H1 (cell line): ENCODE data around the gene SORL1-AS1.

ENCODE experiments used
- CTCF ChIA-PET: fragments of 300-600 bp; sonication (Branson Sonifier 250); formaldehyde crosslinking; loops from one replicate; lab custom pipeline; 2021; ENCODE audit not compliant: partially characterized antibody; lab: Charles Lee
- POLR2A ChIA-PET: fragments of 300-600 bp; sonication (Branson Sonifier 250); formaldehyde crosslinking; loops from one replicate; lab custom pipeline; 2021; ENCODE audit warnings: inconsistent platforms; ENCODE audit not compliant: partially characterized antibody; lab: Charles Lee
- DNase-seq, 2 experiments: peaks; one replicate each; pipeline versions ENCODE4 v3.0.0 to v3.0.0-alpha.2; 2010 to 2022; ENCODE audit warnings: low spot score in 2 of 2, low read depth in 1 of 2, mixed read lengths in 1 of 2
- FAIRE-seq: peaks from 2 replicates; lab custom pipeline; 2011; peaks lifted over from hg19 to GRCh38; lab: Jason Lieb, UNC
- H2AFZ ChIP-seq: 2 replicates; pipeline ENCODE4 v1.8.1; 2012; ENCODE audit warnings: low read length, inconsistent platforms
- H2AK5ac ChIP-seq: 2 replicates; pipeline ENCODE4 v1.6.1; 2013; ENCODE audit warnings: low read depth, low read length
- H2BK120ac ChIP-seq: replicated peaks from 2 replicates; pipeline ENCODE3; 2013; ENCODE audit warnings: low read depth, low read length, inconsistent platforms
- H2BK12ac ChIP-seq: 2 replicates; pipeline ENCODE4 v1.6.1; 2013; ENCODE audit warnings: low read depth, low read length
- H2BK15ac ChIP-seq: 2 replicates; pipeline ENCODE4 v1.6.1; 2013; ENCODE audit warnings: low read length
- H2BK20ac ChIP-seq: 2 replicates; pipeline ENCODE4 v1.6.1; 2013; ENCODE audit warnings: low read length
- H2BK5ac ChIP-seq: 2 replicates; pipeline ENCODE4 v1.6.1; 2013; ENCODE audit warnings: low read depth, low read length
- H3K14ac ChIP-seq: 2 replicates; pipeline ENCODE4 v1.6.1; 2013; ENCODE audit warnings: inconsistent platforms; ENCODE audit not compliant: insufficient read length
- H3K18ac ChIP-seq: 2 replicates; pipeline ENCODE4 v1.6.1; 2013; ENCODE audit warnings: low read length; ENCODE audit errors: extremely low read depth
- H3K23ac ChIP-seq: 2 replicates; pipeline ENCODE4 v1.6.1; 2013; ENCODE audit warnings: inconsistent platforms; ENCODE audit not compliant: insufficient read length
- H3K23me2 ChIP-seq: 2 replicates; pipeline ENCODE4 v1.6.1; 2013; ENCODE audit warnings: low read depth, low read length
- H3K27ac ChIP-seq: 2 replicates; pipeline ENCODE4 v1.6.1; 2011; ENCODE audit warnings: low read depth, low read length, inconsistent platforms
- H3K27me3 ChIP-seq, 4 experiments: replicated peaks in 1 of 4; 1 replicate in 1 of 4; 2 replicates in 3 of 4; pipeline versions ENCODE4 v1.6.1 to v1.8.1; 2011 to 2013; ENCODE audit warnings: low read length in 3 of 4, mild to moderate bottlenecking in 3 of 4, inconsistent platforms in 2 of 4, mixed read lengths in 2 of 4, moderate library complexity in 1 of 4; ENCODE audit not compliant: control insufficient read depth in 3 of 4, insufficient read depth in 3 of 4; ENCODE audit errors: extremely low read depth in 1 of 4
- H3K36me3 ChIP-seq, 4 experiments: 2 replicates each; pipeline versions ENCODE4 v1.6.1 to v1.8.1; 2011 to 2013; ENCODE audit warnings: mild to moderate bottlenecking in 4 of 4, low read length in 3 of 4, moderate library complexity in 2 of 4, control low read depth in 1 of 4, inconsistent platforms in 1 of 4; ENCODE audit not compliant: insufficient read depth in 4 of 4, control insufficient read depth in 2 of 4
- H3K4ac ChIP-seq: replicated peaks from 2 replicates; pipeline ENCODE3; 2013; ENCODE audit warnings: low read length, low read depth, mixed read lengths, inconsistent platforms; ENCODE audit not compliant: insufficient read length
- H3K4me1 ChIP-seq, 4 experiments: replicated peaks in 1 of 4; 1 replicate in 1 of 4; 2 replicates in 3 of 4; pipeline versions ENCODE4 v1.6.1 to v1.8.1; 2011 to 2013; ENCODE audit warnings: low read length in 3 of 4, inconsistent platforms in 2 of 4, mixed read lengths in 1 of 4; ENCODE audit not compliant: insufficient read depth in 4 of 4, control insufficient read depth in 3 of 4
- H3K4me2 ChIP-seq, 2 experiments: 2 replicates each; pipeline versions ENCODE4 v1.6.1 to v1.8.1; 2011 to 2013; ENCODE audit warnings: low read depth in 2 of 2, low read length in 2 of 2, control low read depth in 1 of 2, inconsistent platforms in 1 of 2, mild to moderate bottlenecking in 1 of 2; ENCODE audit not compliant: insufficient read depth in 1 of 2
- H3K4me3 ChIP-seq, 4 experiments: fragments of 200-600, 300-600 bp in 1 of 4; sonication (generic), shearing (Covaris generic), sonication (Bioruptor Twin) in 1 of 4; 2 replicates each; pipeline versions ENCODE4 v1.5.1 to v1.8.1; 2011 to 2016; ENCODE audit warnings: low read length in 4 of 4, low read depth in 3 of 4, control low read depth in 2 of 4, inconsistent platforms in 2 of 4, mild to moderate bottlenecking in 2 of 4, mixed read lengths in 1 of 4, moderate library complexity in 1 of 4; ENCODE audit not compliant: insufficient read depth in 2 of 4; ENCODE audit errors: extremely low read depth in 1 of 4
- H3K56ac ChIP-seq: replicated peaks from 2 replicates; pipeline ENCODE3; 2013; ENCODE audit warnings: low read depth, mild to moderate bottlenecking, mixed read lengths, low read length, inconsistent platforms; ENCODE audit not compliant: insufficient read length
- H3K79me1 ChIP-seq: 2 replicates; pipeline ENCODE4 v1.6.1; 2013; ENCODE audit warnings: low read depth, low read length, control low read depth
- H3K79me2 ChIP-seq, 2 experiments: 2 replicates each; pipeline versions ENCODE4 v1.6.1 to v1.8.1; 2012 to 2013; ENCODE audit warnings: low read length in 2 of 2, mild to moderate bottlenecking in 2 of 2, inconsistent platforms in 1 of 2; ENCODE audit not compliant: insufficient read depth in 2 of 2, control insufficient read depth in 1 of 2
- H3K9ac ChIP-seq, 4 experiments: replicated peaks in 1 of 4; 1 replicate in 1 of 4; 2 replicates in 3 of 4; pipeline versions ENCODE4 v1.6.1 to v1.8.1; 2011 to 2013; ENCODE audit warnings: low read depth in 3 of 4, low read length in 3 of 4, control low read depth in 2 of 4, mild to moderate bottlenecking in 2 of 4, moderate library complexity in 2 of 4, inconsistent platforms in 1 of 4; ENCODE audit errors: extremely low read depth in 1 of 4
- H3K9me3 ChIP-seq, 2 experiments: 2 replicates each; pipeline versions ENCODE4 v1.6.1 to v1.8.1; 2012 to 2013; ENCODE audit warnings: mild to moderate bottlenecking in 2 of 2, moderate library complexity in 2 of 2, control low read depth in 1 of 2, inconsistent platforms in 1 of 2, low read depth in 1 of 2, low read length in 1 of 2, mixed read lengths in 1 of 2; ENCODE audit not compliant: insufficient read depth in 2 of 2
- H4K20me1 ChIP-seq, 2 experiments: replicated peaks in 1 of 2; 2 replicates each; pipeline versions ENCODE3 to v1.8.1; 2011 to 2013; ENCODE audit warnings: inconsistent platforms in 2 of 2, low read length in 2 of 2, mild to moderate bottlenecking in 1 of 2; ENCODE audit not compliant: insufficient read depth in 2 of 2, control insufficient read depth in 1 of 2
- H4K5ac ChIP-seq: 2 replicates; pipeline ENCODE4 v1.6.1; 2013; ENCODE audit warnings: low read length, low read depth, mixed read lengths, inconsistent platforms; ENCODE audit not compliant: insufficient read length
- H4K8ac ChIP-seq: 2 replicates; pipeline ENCODE4 v1.8.0; 2013; ENCODE audit warnings: mild to moderate bottlenecking, moderate library complexity, low read length, inconsistent platforms; ENCODE audit not compliant: insufficient read depth; ENCODE audit errors: extremely low read depth
- H4K91ac ChIP-seq: replicated peaks from 2 replicates; pipeline ENCODE3; 2013; ENCODE audit warnings: low read length, mixed read lengths, inconsistent platforms; ENCODE audit not compliant: insufficient read length
- E2F6 ChIP-seq: IDR thresholded peaks from 2 replicates; pipeline ENCODE4 v1.6.1; 2012; ENCODE audit warnings: inconsistent platforms
- FOSL1 ChIP-seq: IDR thresholded peaks from 2 replicates; pipeline ENCODE4 v1.6.1; 2011; ENCODE audit warnings: mild to moderate bottlenecking, low read depth, low read length, moderate library complexity; ENCODE audit not compliant: insufficient read depth
- WGBS, 2 experiments: shearing (Covaris generic) in 1 of 2; methylation state at CpG; one replicate each; pipeline versions ENCODE4 v1.1.6 to v1.1.7; 2013 to 2015; ENCODE audit warnings: low lambda C conversion rate in 2 of 2, mixed read lengths in 2 of 2, inconsistent platforms in 1 of 2, low coverage in 1 of 2, missing lambda C conversion rate in 1 of 2; ENCODE audit not compliant: insufficient replicate concordance in 2 of 2, insufficient coverage in 1 of 2, insufficient read length in 1 of 2; ENCODE audit errors: extremely low coverage in 1 of 2, missing lambda C conversion rate in 1 of 2; 5-methylcytosine and 5-hydroxymethylcytosine counted together

SORL1-AS1 gene

GRCh38 chr11:121449123-121449522, 3.6 kb downstream of the SORL1-AS1 start:
- 87% methylated on average over 4 of the region's 4 CpGs; no CpG with 5 or more reads in 1 of the 2 experiments for WGBS, 2 experiments
- Histone ChIP-seq H3K18ac (no peak overlapping the region), H2BK15ac (peak overlapping the region; percentile 25; the same call in 1 of the 2 replicates), H3K23me2 (peaks cover 10% of the 10 kb centered on the region), H3K36me3 (no peaks in the 10 kb centered on the region), H4K5ac (no peak overlapping the region), H4K8ac (no peak overlapping the region), H3K4me1 (peaks cover 9 to 18% (median 10%) of the 10 kb centered on the region in 4 experiments), H2BK120ac (no peak overlapping the region), H3K14ac (no peak overlapping the region), H3K4ac (no peak overlapping the region), H3K79me1 (no peaks in the 10 kb centered on the region; the same call in 1 of the 2 replicates), H4K91ac (no peak overlapping the region), H3K9me3 (no peaks in the 10 kb centered on the region), H3K27ac (no peak overlapping the region), H2BK5ac (no peak overlapping the region), H3K23ac (no peak overlapping the region), H2BK20ac (peak overlapping the region; percentile 75; the same call in 1 of the 2 replicates), H3K4me2 (no peak overlapping the region), H2AK5ac (no peak overlapping the region; the same call in 1 of the 2 replicates), H3K56ac (no peak overlapping the region), H3K79me2 (peaks cover 3 to 17% of the 10 kb centered on the region in 2 experiments; a peak in 2 of 4 replicates), H3K4me3 (no peak overlapping the region), H2AFZ (no peak overlapping the region), H4K20me1 (no peaks in the 10 kb centered on the region), H3K9ac (no peak overlapping the region), H2BK12ac (no peak overlapping the region), H3K27me3 (peaks cover 0 to 3% (median 1%) of the 10 kb centered on the region in 4 experiments; a peak in 4 of 7 replicates)
- ChIA-PET CTCF (interaction anchor here (1.0 to 1.6 kb wide), 3 partner anchors 9 to 70 kb away, joined by 3 to 4 read pairs (median 4); no protein-coding TSS in a partner anchor), POLR2A (no interaction called here)
- DNase-seq: no peak
- FAIRE-seq: no peak
- TF ChIP-seq E2F6: no peak
- TF ChIP-seq FOSL1: no peak
